IPS-18a (cell line): Measurements from ENCODE around the gene AFF4.
"Not testable (repeated sequence)": the region's sequence is repeated elsewhere in the genome, so short reads cannot be mapped to it uniquely, and the experiment has no call there.

Source experiments
- H3K27ac ChIP-seq: one replicate; pipeline ENCODE4 v1.5.1; 2013; ENCODE audit warnings: low read length
- H3K27me3 ChIP-seq: one replicate; pipeline ENCODE4 v1.6.1; 2013; ENCODE audit warnings: mild to moderate bottlenecking, low read length; ENCODE audit not compliant: control insufficient read depth, insufficient read depth
- H3K36me3 ChIP-seq: one replicate; pipeline ENCODE4 v1.6.1; 2013; ENCODE audit warnings: low read depth, low read length; ENCODE audit not compliant: control insufficient read depth
- H3K4me1 ChIP-seq: one replicate; pipeline ENCODE4 v1.6.1; 2013; ENCODE audit warnings: low read depth, low read length; ENCODE audit not compliant: control insufficient read depth
- H3K4me3 ChIP-seq: one replicate; pipeline ENCODE4 v1.5.1; 2013; ENCODE audit warnings: low read length
- H3K9ac ChIP-seq: one replicate; pipeline ENCODE4 v1.6.1; 2013; ENCODE audit warnings: mild to moderate bottlenecking, low read length, moderate library complexity
- H3K9me3 ChIP-seq: one replicate; pipeline ENCODE4 v1.6.1; 2013; ENCODE audit warnings: low read depth, low read length; ENCODE audit not compliant: control insufficient read depth

AFF4 gene

DNA sequence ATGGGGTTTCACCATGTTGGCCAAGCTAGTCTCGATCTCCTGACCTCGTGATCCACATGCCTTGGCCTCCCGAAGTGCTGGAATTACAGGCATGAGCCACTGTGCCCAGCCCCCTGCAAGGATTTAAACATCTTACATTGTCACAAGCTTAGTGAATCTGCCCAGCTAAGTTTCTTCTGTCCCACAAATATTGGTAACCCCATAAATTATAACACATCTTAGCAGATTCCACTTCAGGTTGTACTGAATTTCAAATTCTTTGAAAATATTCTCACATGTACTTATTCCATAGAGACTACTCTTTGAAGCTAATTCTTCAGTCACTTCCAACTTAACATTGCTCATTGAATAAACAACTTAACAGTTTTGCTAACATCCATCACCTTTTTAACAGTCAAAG lies 13.4 kb upstream of the AFF4 start:
- H3K27ac ChIP-seq, result no peak overlapping the region
- H3K36me3 ChIP-seq, result no peaks in the 10 kb centered on the region
- no peaks in the 10 kb centered on the region for H3K9me3 ChIP-seq
- no peaks in the 10 kb centered on the region for H3K27me3 ChIP-seq
- H3K4me3 ChIP-seq, result no peak overlapping the region
- no peaks in the 10 kb centered on the region for H3K4me1 ChIP-seq
- no peak overlapping the region for H3K9ac ChIP-seq

DNA sequence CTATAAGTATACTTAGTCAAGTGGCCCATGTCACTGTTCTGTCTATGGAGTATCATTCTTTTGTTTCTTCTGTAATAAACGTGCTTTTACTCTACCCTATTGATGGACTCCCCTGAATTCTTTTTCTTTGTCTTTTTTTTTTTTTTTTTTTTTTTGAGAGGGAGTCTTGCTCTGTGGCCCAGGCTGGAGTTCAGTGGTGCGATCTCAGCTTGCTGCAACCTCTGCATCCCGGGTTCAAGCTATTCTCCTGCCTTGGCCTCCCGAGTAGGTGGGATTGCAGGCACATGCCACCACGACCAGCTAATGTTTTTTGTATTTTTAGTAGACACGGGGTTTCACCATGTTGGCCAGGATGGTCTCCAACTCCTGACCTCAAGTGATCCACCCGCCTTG lies 9.0 kb upstream of the AFF4 start:
- not testable (repeated sequence) for H3K4me3 ChIP-seq, H3K27me3 ChIP-seq, H3K4me1 ChIP-seq, H3K9me3 ChIP-seq, H3K9ac ChIP-seq, H3K36me3 ChIP-seq, H3K27ac ChIP-seq

DNA sequence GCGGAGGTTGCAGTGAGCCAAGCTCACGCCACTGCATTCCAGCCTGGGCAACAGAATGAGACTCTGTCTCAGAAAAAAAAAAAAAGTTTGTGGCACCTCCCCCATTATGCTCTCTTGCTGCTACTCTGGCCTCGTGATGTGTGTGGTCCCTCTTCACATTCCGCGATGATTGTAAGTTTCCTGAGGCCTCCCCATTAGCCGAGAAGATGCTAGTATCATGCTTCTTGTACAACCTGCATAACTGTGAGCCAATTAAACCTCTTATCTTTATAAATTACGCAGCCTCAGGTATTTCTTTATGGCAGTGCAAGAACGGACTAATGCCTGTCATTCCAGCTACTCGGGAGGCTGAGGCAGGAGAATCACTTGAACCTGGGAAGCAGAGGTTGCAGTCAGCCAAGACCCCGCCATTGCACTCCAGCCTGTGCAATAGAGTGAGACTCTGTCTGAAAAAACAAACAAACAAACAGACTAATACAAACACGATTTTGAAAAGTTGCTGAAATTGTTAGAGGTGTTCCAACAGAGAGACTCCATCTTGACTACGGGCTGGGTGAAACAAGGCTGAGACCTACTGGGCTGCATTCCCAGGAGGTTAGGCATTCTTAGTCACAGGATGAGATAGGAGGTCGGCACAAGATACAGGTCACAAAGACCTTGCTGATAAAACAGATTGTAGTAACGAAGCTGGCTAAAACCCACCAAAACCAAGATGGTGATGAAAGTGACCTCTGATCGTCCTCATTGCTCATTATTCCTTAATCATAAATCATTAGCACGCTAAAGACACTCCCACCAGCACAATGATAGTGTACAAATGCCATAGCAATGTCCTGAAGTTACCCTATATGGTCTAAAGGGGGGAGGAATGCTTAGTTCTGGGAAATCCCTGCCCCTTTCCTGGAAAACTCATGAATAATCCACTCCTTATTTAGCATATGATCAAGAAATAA lies 8.3 kb upstream of the AFF4 start:
- Histone ChIP-seq H3K27ac (no peak overlapping the region), H3K36me3 (no peaks in the 10 kb centered on the region), H3K27me3 (no peaks in the 10 kb centered on the region), H3K4me1 (no peaks in the 10 kb centered on the region), H3K4me3 (no peak overlapping the region), H3K9ac (no peak overlapping the region), H3K9me3 (no peaks in the 10 kb centered on the region)

DNA sequence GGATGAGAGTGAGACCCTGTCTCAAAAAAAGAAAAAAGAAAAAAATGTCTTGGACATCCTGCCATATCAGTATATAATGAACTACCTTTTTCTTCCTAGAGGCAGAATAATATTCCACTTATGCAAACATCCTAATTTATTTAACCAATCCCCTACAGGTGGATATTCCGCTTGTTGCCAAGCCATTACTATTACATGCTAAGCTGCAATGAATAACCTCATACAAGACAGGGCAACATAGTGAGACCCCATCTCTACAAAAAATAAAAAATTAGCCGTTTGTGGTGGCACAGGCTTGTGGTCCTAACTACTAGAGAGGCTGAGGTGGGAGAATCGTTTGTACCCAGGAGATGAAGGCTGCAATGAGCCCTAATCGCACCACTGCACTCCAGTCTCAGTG lies 1.7 kb upstream of the AFF4 start:
- Histone ChIP-seq H3K9ac (no peak overlapping the region), H3K9me3 (no peaks in the 10 kb centered on the region), H3K36me3 (no peaks in the 10 kb centered on the region), H3K4me1 (peaks cover 8% of the 10 kb centered on the region), H3K27ac (no peak overlapping the region), H3K4me3 (no peak overlapping the region), H3K27me3 (no peaks in the 10 kb centered on the region)

DNA sequence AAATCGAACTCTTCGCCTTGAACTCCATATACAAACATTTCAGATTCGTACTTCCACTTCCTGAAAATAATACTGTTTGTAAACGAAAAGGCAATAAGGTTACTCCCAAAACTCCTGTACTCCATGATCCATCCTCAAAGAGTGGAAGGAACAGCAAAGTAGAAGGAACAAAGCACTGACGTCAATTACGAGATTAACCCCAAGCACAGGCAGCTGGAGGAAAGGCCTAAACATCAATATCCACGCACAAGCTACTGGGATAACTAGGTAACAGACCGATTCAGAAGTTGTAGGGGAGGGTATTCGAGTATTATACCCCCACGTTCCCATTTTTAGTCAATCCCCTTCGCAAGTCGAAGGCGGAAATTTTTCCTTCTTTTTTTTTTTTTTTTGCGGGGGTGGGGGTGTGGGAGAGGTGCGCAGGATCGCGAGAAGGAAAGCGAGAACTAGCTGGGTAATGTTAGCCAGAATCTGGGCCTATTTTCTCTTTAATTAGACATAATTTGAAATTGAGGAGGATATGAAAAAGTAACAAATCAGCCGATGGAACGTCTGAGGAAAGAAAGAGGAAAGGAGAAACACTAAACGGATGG lies 909 bp downstream of the AFF4 start:
- Histone ChIP-seq H3K4me1 (peaks cover 8% of the 10 kb centered on the region), H3K36me3 (no peaks in the 10 kb centered on the region), H3K27me3 (no peaks in the 10 kb centered on the region), H3K9ac (peak overlapping the region; percentile 98), H3K9me3 (no peaks in the 10 kb centered on the region), H3K4me3 (peak overlapping the region; percentile 95), H3K27ac (peak overlapping the region; percentile 95)

DNA sequence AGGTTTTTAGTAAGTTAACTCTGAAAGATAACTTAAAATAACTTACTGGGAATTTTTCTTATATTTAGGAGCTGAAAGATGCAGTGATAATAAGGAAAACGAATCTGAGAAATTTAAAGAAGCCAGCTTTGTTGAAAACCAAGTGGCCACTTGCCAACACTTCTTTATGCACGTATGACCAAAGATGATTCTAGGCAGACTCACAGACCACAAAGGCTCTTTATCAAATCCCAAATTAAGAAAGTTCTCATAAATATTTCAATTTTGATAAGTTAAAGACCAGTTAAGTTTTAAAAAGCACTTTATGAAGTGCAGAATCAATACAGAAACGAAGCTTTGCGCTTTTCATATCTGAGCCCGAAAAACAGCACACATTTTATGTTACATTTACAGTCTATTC lies 1.5 kb downstream of the AFF4 start:
- Histone ChIP-seq H3K36me3 (no peaks in the 10 kb centered on the region), H3K4me3 (peak overlapping the region; percentile 95), H3K9ac (peak overlapping the region; percentile 98), H3K27me3 (no peaks in the 10 kb centered on the region), H3K27ac (peak overlapping the region; percentile 95), H3K9me3 (no peaks in the 10 kb centered on the region), H3K4me1 (peaks cover 8% of the 10 kb centered on the region)

DNA sequence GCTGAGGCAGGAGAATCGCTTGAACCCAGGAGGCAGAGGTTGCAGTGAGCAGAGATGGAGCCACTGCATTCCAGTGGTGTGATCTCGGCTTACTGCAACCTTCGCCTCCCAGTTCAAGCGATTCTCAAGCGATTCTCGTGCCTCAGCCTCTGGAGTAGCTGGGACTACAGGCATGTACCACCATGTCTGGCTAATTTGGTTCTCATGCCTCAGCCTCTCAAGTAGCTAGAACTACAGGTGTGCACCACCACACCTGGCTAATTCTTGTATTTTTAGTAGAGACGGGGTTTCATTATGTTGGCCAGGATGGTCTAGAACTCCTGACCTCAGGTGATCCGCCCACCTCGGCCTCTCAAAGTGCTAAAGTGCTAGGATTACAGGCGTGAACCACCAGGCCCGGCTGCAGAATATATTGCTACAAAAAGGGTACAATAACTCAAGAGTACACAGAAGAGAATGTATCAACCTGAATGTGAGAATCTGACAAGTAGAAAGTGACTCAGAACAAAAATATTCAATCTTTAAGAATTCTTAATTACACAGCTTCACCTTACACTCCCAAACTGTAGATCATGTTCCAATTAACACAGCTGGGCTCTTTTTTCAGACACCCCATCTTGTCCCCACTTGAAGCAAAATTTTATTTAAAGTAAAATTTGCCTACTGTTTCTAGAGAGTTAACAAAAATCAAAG lies 2.2 kb downstream of the AFF4 start:
- Histone ChIP-seq H3K4me3 (peak overlapping the region; percentile 95), H3K9ac (peak overlapping the region; percentile 98)
- not testable (repeated sequence) for H3K4me1 ChIP-seq, H3K36me3 ChIP-seq, H3K27me3 ChIP-seq, H3K27ac ChIP-seq, H3K9me3 ChIP-seq

DNA sequence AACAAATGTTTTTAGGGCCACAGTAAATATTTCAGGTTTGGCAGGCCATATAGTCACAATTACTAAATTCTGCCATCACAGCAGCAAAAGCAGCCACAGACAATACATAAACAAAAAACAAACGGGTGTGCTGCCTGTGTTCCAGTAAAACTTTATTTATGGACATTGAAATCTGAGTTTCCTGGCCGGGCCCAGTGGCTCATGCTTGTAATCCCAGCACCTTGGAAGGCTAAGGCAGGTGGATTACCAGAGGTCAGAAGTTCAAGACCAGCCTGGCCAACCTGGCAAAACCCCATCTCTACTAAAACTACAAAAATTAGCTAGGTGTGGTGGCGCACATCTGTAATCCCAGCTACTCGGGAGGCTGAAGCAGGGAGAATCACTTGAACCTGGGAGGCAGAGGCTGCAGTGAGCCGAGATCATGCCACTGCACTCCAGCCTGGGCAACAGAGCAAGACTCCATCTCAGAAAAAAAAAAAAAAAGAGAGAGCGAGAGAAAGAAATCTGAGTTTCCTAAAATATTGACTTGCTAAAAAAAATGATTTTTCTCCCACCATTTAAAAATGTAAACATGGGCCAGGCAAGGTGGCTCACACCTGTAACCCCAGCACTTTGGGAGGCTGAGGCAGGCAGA lies 7.2 kb downstream of the AFF4 start:
- H3K27me3 ChIP-seq, H3K36me3 ChIP-seq: not testable (repeated sequence)

DNA sequence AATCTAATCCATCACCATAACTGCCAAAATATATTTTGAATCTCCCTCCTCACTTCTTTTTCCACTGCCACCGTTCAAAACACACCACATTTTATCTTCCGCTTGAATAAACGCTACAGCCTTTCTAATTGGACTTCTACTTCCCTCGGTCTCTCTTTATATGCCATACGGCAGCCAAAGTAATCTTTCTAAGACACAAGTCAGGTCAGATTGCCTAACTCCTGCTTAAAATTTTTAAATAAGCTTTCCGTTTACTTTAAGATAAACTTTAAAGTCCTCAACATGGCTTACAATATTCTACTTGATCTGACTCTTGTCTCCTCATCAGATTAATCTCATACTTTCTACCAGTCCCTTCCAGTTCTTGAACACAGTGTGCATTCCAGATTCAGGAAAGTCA lies 9.7 kb downstream of the AFF4 start:
- Histone ChIP-seq H3K4me3 (no peak overlapping the region), H3K9me3 (no peaks in the 10 kb centered on the region), H3K27me3 (no peaks in the 10 kb centered on the region), H3K27ac (no peak overlapping the region), H3K9ac (no peak overlapping the region), H3K4me1 (no peaks in the 10 kb centered on the region), H3K36me3 (no peaks in the 10 kb centered on the region)

More for the DNA sequence above, 7.2 kb downstream of the AFF4 start:
- not testable (repeated sequence) for H3K4me1 ChIP-seq, H3K4me3 ChIP-seq, H3K9ac ChIP-seq, H3K9me3 ChIP-seq, H3K27ac ChIP-seq

DNA sequence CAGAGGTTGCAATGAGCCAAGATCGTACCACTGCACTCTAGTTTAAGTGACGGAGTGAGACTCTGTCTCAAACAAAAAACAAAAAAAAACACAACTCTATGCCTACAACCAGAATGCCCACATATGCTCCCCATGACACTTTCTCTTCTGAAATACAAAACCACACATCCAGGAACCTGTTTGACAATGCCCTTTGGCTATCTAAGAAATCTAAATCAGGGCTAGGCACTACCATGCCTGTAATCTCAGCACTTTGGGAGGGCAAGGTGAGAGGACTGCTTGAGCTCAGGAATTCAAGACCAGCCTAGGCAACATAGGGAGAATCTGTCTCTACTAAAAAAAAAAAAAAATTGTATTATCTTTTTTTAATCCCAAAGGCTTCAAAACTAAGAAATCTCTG lies 10.6 kb downstream of the AFF4 start:
- Histone ChIP-seq H3K4me3 (no peak overlapping the region), H3K27ac (no peak overlapping the region), H3K27me3 (no peaks in the 10 kb centered on the region), H3K9me3 (no peaks in the 10 kb centered on the region), H3K36me3 (no peaks in the 10 kb centered on the region), H3K4me1 (no peaks in the 10 kb centered on the region), H3K9ac (no peak overlapping the region)

DNA sequence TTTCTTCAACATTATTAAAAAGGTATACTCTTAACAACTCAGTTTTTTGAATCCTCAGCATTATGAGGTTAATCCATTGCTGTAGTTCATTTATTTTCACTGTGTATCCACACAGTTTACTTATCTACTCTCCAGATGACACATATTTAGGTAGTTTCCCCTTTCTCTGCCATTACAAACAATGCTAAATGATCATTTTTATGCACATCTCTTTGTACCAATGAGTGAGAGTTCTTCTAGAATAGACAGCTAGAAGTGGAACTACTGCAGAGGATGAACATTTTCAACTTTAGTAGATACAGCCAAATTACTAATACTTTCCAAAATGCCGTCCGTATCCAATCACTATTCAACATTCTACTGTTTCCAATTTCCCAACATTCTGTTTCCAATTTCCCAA lies 11.5 kb downstream of the AFF4 start:
- H3K36me3 ChIP-seq, result no peaks in the 10 kb centered on the region

More for the DNA sequence above, 11.5 kb downstream of the AFF4 start:
- Histone ChIP-seq H3K9ac (no peak overlapping the region), H3K27me3 (no peaks in the 10 kb centered on the region), H3K27ac (no peak overlapping the region), H3K9me3 (no peaks in the 10 kb centered on the region), H3K4me3 (no peak overlapping the region), H3K4me1 (no peaks in the 10 kb centered on the region)
